Measurements from ENCODE around the gene NT5DC1.

Gene NT5DC1

DNA sequence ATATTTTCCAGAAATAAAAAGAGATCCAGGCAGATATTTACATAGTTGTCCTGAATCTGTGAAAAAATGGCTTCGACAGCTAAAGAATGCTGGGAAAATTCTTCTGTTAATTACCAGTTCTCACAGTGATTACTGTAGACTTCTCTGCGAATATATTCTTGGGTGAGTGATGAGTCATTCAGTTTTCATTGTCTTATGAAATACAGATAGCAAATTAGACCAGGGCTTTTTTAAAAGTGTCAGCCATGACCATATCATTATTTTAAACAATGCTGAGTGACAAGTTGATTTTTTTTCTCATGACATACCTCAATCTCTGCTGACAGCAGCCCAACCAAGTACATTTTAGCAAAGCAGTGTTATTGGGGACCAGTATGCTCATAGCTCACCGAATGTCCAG is 120.4 kb downstream of the NT5DC1 start:
- H3K9me3 Mint-ChIP-seq = no peaks in the 10 kb centered on the region
- no peak overlapping the region for H3K4me3 Mint-ChIP-seq
- H3K27ac Mint-ChIP-seq = no peak overlapping the region
- no peaks in the 10 kb centered on the region for H3K36me3 Mint-ChIP-seq (ENCODE audit: insufficient read depth)
- no peak for ATAC-seq (replicated peaks)
- H3K4me1 Mint-ChIP-seq (ENCODE audit: low read depth in 2 of 2) = peaks cover 0 to 3% of the 10 kb centered on the region in 2 donors
- H3K27me3 Mint-ChIP-seq = no peaks in the 10 kb centered on the region
- no peak for DNase-seq

DNA sequence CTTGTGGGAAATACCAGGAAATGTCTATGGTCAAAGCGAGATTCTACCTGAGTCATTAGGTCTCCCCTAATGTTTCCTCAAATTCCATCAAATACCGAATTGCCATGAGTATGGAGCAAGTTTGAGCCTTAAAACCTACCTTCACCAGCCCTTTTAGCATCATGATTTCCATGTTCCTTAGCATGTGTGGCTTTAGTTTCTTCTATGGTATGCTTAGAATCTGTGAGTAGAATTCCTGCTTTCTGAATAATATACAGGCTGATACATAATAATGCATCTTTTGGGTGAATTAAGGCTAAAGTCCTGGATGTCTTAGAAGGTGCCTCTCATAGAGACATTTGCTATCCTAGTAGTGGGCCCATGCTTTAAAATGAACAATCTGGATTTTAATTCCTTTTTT is 121.3 kb downstream of the NT5DC1 start:
- Mint-ChIP-seq H3K27me3 (no peaks in the 10 kb centered on the region), H3K4me3 (no peak overlapping the region), H3K4me1 (ENCODE audit: low read depth in 2 of 2) (peaks cover 0 to 3% of the 10 kb centered on the region in 2 donors), H3K9me3 (no peaks in the 10 kb centered on the region), H3K27ac (no peak overlapping the region), H3K36me3 (ENCODE audit: insufficient read depth) (no peaks in the 10 kb centered on the region)
- ATAC-seq (replicated peaks) = no peak
- no peak for DNase-seq

DNA sequence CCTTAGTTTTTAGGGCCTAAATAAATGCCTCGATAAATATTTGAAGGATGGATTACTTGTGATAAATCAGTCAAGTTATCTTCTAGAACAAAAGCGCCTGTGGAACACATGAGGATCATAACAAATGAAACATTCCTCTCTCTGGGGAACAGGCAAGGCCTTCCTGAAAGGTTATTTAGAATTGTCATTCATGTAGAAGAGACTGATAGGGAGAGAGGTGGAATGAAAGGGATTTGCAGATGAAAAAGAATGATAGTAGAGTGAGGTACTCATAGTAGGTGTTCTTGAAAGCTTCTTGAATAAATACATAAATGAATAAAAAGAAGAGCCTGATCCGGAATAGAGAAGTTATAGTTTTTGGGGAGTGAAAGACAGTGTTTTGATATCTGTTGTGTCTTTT is 122.7 kb downstream of the NT5DC1 start:
- Mint-ChIP-seq H3K27me3 (no peaks in the 10 kb centered on the region), H3K9me3 (no peaks in the 10 kb centered on the region), H3K36me3 (ENCODE audit: insufficient read depth) (no peaks in the 10 kb centered on the region), H3K4me1 (ENCODE audit: low read depth in 2 of 2) (peaks cover 0 to 3% of the 10 kb centered on the region in 2 donors), H3K27ac (no peak overlapping the region), H3K4me3 (no peak overlapping the region)
- no peak for ATAC-seq (replicated peaks)
- no peak for DNase-seq

DNA sequence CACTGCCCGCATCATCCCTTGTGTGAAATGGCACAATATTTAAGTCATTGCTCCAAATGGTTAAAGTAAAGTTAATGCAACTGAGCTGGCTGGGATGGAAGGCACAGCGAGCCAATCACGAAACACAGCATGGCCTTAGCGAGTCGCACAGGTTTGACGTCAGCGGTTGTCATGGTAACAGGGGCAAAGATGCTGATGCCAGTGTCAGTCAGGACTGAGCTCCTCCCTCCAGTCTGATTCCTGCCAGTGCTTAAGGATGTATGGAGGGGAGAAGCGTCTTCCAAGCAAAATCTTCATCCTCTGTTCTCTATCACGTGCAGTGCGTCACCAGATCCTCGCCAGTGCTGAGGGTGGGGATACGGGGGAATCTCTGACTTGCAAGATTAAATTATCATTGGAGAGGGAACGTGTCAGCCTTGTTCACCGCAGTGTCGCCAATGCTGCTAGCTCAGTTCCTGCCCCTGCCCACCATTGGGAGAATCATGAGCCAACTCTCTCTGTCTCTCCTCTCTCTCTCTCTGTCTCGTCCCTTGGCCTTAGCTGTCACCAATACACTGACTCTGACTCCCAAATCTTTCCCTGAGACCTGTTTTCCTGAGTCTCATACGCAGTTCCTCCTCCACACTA is 128.7 kb downstream of the NT5DC1 start:
- Mint-ChIP-seq H3K36me3 (ENCODE audit: insufficient read depth) (peaks cover 2% of the 10 kb centered on the region), H3K27me3 (no peaks in the 10 kb centered on the region), H3K27ac (no peak overlapping the region), H3K4me1 (ENCODE audit: low read depth in 2 of 2) (peaks cover 0 to 3% of the 10 kb centered on the region in 2 donors), H3K4me3 (no peak overlapping the region), H3K9me3 (no peaks in the 10 kb centered on the region)
- no peak for DNase-seq
- ATAC-seq (replicated peaks) = no peak

DNA sequence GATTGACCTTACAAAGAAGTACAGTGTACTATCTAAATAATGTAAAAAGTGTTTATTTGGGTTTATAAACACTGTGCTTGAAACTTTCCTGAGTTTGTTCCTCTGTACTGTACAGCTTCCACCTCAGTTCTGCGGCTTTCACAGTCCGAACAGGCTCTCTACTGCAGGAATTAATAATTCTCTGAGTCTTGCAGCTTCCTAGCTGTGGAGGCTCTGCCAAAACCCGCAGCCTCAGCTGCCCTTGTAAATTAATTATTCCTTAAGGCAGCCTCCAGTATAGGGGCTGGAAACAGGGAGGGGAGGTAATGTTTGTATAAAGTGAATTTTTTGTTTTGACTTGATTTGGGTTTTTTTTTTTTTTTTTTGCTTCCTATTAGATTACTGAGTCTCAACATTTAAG is 134.0 kb downstream of the NT5DC1 start:
- Mint-ChIP-seq H3K36me3 (ENCODE audit: insufficient read depth) (peaks cover 24% of the 10 kb centered on the region), H3K27ac (no peak overlapping the region), H3K4me1 (ENCODE audit: low read depth in 2 of 2) (no peaks in the 10 kb centered on the region), H3K9me3 (no peaks in the 10 kb centered on the region), H3K4me3 (no peak overlapping the region), H3K27me3 (no peaks in the 10 kb centered on the region)
- ATAC-seq (replicated peaks) = no peak
- no peak for DNase-seq

DNA sequence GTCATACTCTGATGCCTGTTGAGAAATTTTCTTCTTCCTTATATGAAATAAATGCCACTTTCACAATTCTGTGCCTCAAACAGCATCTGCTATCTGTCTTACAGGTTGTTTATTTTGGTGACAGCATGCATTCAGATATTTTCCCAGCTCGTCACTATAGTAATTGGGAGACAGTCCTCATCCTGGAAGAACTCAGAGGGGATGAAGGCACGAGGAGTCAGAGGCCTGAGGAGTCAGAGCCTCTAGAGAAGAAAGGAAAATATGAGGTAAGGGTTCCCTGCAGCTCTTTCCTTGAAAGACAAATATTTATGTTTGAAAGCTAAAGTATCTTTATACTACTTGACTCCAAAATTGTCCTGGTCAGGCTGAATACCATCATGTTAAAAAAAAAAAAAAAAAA is 137.4 kb downstream of the NT5DC1 start:
- no peak overlapping the region for H3K4me3 Mint-ChIP-seq
- H3K9me3 Mint-ChIP-seq = no peaks in the 10 kb centered on the region
- DNase-seq (no peak), ATAC-seq (replicated peaks) (no peak)
- no peaks in the 10 kb centered on the region for H3K27me3 Mint-ChIP-seq
- H3K27ac Mint-ChIP-seq = no peak overlapping the region
- H3K36me3 Mint-ChIP-seq (ENCODE audit: insufficient read depth) = peaks cover 25% of the 10 kb centered on the region
- H3K4me1 Mint-ChIP-seq (ENCODE audit: low read depth in 2 of 2) = no peaks in the 10 kb centered on the region

DNA sequence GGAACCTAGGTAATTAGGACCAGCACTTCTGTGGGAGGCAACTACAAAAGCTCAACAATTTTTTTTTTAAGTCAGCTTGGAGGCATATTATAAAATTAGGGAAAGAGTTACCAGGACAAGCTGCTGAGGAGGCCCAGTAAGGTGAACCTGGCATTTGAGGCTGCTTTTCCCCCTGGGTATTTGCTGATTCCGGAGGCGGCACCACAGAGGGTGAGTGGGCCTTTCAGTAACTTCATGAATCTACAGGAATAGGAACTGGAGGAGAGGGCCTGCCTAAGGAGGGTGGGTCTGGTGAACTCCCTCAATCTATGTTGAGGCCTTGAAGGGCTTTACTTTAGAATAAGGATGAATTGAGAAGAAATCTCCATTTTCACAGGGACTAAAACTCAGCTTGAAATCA is 138.6 kb downstream of the NT5DC1 start:
- Mint-ChIP-seq H3K4me1 (ENCODE audit: low read depth in 2 of 2) (no peaks in the 10 kb centered on the region), H3K27ac (peak overlapping the region; percentile 8 to 67), H3K9me3 (no peaks in the 10 kb centered on the region), H3K36me3 (ENCODE audit: insufficient read depth) (peaks cover 25% of the 10 kb centered on the region), H3K27me3 (no peaks in the 10 kb centered on the region), H3K4me3 (no peak overlapping the region)
- DNase-seq (no peak), ATAC-seq (replicated peaks) (no peak)

DNA sequence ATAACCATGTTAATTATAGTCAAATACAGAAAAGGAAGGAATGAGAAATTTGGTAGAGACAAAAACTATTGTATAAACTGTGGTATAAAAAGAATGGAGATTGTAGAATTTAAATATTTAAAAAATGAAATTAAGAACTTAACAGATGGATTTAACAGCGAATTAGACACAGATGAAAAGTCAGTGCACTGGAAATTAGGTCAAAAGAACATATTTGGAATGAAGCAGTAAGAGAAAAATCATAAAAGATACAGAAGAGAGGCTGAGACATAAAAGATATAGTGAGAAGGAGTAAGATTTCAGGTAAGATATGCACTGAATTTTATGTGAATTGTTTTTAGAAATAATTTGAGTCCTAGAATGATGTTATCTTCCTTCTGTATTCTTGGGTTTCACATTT is 139.2 kb downstream of the NT5DC1 start:
- Mint-ChIP-seq H3K4me3 (no peak overlapping the region), H3K27me3 (no peaks in the 10 kb centered on the region), H3K4me1 (ENCODE audit: low read depth in 2 of 2) (no peaks in the 10 kb centered on the region), H3K27ac (no peak overlapping the region), H3K36me3 (ENCODE audit: insufficient read depth) (peaks cover 25% of the 10 kb centered on the region), H3K9me3 (no peaks in the 10 kb centered on the region)
- DNase-seq (no peak), ATAC-seq (replicated peaks) (no peak)

DNA sequence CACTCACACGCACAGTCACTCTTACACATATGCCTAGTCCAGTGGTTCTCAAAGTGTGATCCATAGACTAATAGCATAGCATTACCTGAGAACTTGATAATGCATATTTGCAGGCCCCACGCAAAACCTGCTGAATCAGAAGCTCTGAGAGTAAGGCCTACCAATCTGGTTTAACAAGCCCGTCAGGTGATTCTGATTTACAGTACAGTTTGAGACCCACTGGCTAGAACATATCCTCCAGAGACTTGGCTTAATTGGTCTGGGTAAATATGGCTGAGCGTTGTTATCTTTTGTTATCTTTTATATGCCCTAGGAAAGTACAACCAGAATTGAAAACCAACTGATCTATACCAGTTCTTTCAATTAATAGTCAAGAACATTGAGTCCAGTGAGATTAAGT is 143.6 kb downstream of the NT5DC1 start:
- Mint-ChIP-seq H3K4me1 (ENCODE audit: low read depth in 2 of 2) (peaks cover 6 to 9% of the 10 kb centered on the region in 2 donors), H3K4me3 (no peak overlapping the region), H3K27ac (no peak overlapping the region), H3K36me3 (ENCODE audit: insufficient read depth) (peaks cover 7% of the 10 kb centered on the region), H3K27me3 (no peaks in the 10 kb centered on the region), H3K9me3 (no peaks in the 10 kb centered on the region)
- no peak for DNase-seq
- no peak for ATAC-seq (replicated peaks)

DNA sequence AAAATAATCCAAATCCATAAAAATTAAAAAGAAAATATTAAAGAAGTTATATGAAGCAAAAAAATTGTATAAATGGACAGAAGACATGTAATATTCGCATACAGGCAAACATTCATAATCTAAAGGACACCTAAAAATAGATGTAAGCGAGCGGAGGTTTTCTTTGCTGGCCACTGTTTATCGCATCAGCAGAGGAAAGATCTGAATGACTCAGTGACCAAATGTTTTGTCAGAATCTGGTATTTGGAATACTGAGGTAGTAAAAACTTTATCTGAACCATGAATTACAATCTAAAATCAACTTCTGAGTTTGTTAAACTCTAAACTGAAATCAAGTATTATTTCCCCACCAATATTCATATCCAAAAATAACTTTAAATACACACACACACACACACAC is 145.4 kb downstream of the NT5DC1 start:
- Mint-ChIP-seq H3K4me1 (ENCODE audit: low read depth in 2 of 2) (peaks cover 9 to 18% of the 10 kb centered on the region in 2 donors), H3K27ac (no peak overlapping the region), H3K4me3 (no peak overlapping the region)

DNA sequence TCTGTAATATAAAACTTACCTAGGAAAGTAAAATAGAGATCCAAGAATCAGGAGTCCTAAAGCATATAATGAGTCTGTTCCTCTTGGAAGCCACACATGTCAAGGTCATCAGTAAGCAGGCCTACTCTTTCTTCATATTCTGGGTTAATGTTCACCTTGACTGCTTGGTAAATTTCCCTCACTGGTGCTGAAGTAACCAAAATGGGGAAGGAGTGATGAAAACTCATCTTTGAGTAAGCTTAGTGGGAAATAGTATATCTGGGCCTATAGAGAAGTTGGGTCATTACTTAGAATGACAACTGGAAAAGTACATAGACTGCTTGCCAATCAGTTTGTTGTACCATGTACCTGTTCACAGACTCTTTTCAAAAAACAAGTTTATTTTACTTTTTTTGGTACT is 146.6 kb downstream of the NT5DC1 start:
- peaks cover 5% of the 10 kb centered on the region for H3K36me3 Mint-ChIP-seq (ENCODE audit: insufficient read depth)
- peaks cover 9 to 27% of the 10 kb centered on the region in 2 donors for H3K4me1 Mint-ChIP-seq (ENCODE audit: low read depth in 2 of 2)
- no peak overlapping the region for H3K27ac Mint-ChIP-seq
- ATAC-seq (replicated peaks) (no peak), DNase-seq (no peak)
- no peak overlapping the region for H3K4me3 Mint-ChIP-seq
- no peaks in the 10 kb centered on the region for H3K9me3 Mint-ChIP-seq
- H3K27me3 Mint-ChIP-seq = no peaks in the 10 kb centered on the region

More for the DNA sequence above, 145.4 kb downstream of the NT5DC1 start:
- Mint-ChIP-seq H3K27me3 (no peaks in the 10 kb centered on the region), H3K36me3 (ENCODE audit: insufficient read depth) (peaks cover 7% of the 10 kb centered on the region), H3K9me3 (no peaks in the 10 kb centered on the region)
- DNase-seq = no peak
- ATAC-seq (replicated peaks) = no peak

DNA sequence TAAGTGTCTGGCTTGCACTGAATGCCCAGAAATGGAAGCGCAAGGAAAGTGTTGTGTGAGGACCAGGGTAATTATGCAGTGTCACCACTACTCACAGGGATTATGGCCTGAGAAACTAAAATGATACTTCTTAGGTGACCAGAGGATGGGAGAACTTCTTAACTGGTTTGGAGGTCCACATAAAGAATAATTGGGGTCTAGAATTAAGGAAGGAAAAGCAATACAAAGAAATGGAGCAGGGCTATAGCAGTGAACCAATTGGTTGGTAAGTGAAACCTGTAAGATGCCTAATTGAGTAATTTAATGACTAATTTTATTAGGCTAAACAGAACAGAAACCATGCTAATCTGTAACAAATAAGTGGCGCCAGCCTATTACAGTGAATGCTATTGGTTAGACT is 147.9 kb downstream of the NT5DC1 start:
- H3K4me3 Mint-ChIP-seq = no peak overlapping the region
- H3K27ac Mint-ChIP-seq = peak overlapping the region; percentile 23 to 70
- ATAC-seq (replicated peaks) (no peak), DNase-seq (no peak)
- peaks cover 9 to 30% of the 10 kb centered on the region in 2 donors for H3K4me1 Mint-ChIP-seq (ENCODE audit: low read depth in 2 of 2)
- no peaks in the 10 kb centered on the region for H3K27me3 Mint-ChIP-seq
- no peaks in the 10 kb centered on the region for H3K9me3 Mint-ChIP-seq
- peaks cover 5% of the 10 kb centered on the region for H3K36me3 Mint-ChIP-seq (ENCODE audit: insufficient read depth)

DNA sequence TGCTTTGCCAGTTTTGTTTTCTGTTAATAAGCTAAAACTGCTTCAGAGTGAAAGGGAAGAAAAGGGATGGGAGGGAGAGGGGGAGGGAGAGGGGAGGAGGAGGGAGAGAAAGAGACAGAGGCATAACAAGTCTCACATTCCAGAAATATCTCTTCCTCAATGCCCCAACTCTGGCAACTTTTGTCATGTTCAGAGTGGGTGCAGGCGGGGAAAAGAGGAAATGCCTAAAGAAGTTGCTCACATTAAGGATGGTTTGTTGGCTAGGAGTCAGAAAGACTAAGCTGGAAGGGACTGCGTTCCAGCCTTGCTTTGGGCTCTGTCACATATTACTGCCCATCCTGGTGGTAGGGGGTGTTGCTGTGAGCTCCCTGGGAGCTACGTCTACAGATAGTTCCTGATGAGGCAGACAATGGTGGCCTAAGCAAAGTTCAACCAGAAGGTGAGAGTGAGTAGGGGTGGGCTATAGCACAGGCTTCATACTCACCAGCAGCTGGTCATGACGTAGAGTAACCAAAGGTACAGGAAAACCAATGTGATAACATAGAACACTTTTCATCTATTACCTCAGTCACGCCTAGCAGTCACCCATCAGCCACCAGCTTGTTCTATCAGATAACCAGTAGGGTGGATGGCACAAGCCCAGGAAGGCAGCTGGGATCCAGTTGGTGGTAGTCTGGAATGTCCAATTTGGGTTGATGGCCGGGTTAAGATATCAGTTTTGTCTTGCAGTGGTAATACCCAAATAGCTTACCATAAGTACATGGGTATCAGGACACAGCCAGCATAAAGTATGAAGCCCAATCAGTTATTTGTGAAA is 151.1 kb downstream of the NT5DC1 start:
- H3K27ac Mint-ChIP-seq = peak overlapping the region in 1 of 2 donors; percentile 72
- peaks cover 5% of the 10 kb centered on the region for H3K36me3 Mint-ChIP-seq (ENCODE audit: insufficient read depth)
- peaks cover 9 to 30% of the 10 kb centered on the region in 2 donors for H3K4me1 Mint-ChIP-seq (ENCODE audit: low read depth in 2 of 2)
- H3K9me3 Mint-ChIP-seq = no peaks in the 10 kb centered on the region
- DNase-seq (no peak), ATAC-seq (replicated peaks) (no peak)
- H3K4me3 Mint-ChIP-seq = no peak overlapping the region
- H3K27me3 Mint-ChIP-seq = no peaks in the 10 kb centered on the region

DNA sequence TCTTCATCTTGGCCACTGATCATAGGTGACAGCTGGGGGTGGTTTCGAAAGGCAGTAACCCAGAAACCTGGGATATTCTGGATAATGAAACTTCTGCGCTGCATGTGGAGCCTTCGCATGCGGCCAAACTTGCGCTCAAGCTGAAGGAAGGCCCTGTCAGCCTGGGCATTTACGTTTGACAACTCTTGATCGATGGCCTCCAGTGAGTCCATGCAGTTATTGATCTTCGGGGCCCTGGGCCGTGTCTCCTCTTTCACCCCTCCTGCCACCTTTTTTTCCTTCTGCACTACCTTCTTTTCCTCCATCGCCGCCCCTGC is 152.5 kb downstream of the NT5DC1 start:
- DNase-seq (no peak), ATAC-seq (replicated peaks) (no peak)
- Mint-ChIP-seq H3K36me3 (ENCODE audit: insufficient read depth) (peaks cover 5% of the 10 kb centered on the region), H3K9me3 (no peaks in the 10 kb centered on the region), H3K4me3 (no peak overlapping the region), H3K27ac (no peak overlapping the region), H3K27me3 (no peaks in the 10 kb centered on the region), H3K4me1 (ENCODE audit: low read depth in 2 of 2) (peaks cover 7 to 30% of the 10 kb centered on the region in 2 donors)
